GM19240 (cell line): ENCODE data around the gene PEDS1.
"Not testable (repeated sequence)": the region's sequence is repeated elsewhere in the genome, so short reads cannot be mapped to it uniquely, and the experiment has no call there.

Experiments
- DNase-seq: peaks from one replicate; pipeline ENCODE4 v3.0.0; 2011; ENCODE audit warnings: low spot score; ENCODE audit not compliant: insufficient read length

The PEDS1 gene

GRCh38 chr20:50163570-50164317, 10.2 kb upstream of the PEDS1 start:
- DNase-seq, result no peak

- DNase-seq, result not testable (repeated sequence)
Observed at GRCh38 chr20:50161494-50161893, 8.0 kb upstream of the PEDS1 start.

DNA sequence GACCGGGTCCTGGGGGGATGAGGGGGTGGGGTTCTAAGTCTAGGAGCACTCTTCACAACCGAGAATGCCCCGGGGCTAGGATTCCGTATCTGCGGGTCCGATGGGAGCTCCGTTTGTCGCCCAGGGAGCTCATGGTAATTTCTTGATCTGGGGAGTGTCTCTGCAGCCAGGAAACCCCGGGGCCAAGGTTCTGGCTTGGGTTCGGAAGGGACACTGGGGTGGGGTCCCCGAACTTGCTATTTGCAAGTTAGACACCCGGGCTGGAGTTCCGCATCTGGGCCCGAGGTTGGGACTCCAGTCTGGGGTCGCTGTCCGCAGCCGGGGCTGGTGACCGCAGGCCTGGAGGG, 397 bp downstream of the PEDS1 start:
- peak; percentile 32 for DNase-seq

DNA sequence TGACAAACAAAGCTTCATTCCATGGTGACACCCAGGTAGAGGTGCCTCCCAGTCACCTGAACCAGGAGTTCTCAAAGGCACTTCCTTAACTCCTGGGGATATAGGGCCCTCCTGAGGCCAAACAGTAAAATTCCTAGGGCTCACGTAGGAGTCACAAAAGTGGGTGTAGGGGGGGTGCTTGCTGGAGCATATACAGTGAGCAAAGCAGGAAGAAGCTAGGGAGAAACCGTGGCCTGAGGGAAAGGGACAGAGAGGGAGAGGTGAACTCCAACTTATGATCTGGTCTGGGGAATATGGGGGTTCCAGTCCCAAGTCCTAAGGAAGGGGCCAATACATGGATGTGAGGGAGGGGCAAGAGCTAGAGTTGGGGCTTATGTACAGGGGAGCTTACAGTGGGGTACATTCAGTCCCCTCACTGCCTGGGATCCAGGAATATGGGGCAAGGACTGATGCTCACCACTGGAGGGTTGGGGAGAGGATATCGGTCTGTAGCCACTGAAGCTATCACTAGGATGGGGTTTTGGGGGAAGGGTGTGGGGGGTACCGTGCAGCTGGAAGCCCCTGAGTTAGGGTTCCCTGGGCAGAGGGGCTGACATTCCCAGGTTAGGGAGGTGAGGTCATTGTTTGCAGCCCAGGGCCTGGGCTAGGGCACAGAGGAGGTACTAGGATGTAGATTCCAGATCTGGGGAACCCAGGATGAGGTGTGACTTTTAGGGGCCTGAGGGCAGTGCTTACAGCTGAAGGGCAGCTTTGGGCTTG, 950 bp downstream of the PEDS1 start:
- no peak for DNase-seq

DNA sequence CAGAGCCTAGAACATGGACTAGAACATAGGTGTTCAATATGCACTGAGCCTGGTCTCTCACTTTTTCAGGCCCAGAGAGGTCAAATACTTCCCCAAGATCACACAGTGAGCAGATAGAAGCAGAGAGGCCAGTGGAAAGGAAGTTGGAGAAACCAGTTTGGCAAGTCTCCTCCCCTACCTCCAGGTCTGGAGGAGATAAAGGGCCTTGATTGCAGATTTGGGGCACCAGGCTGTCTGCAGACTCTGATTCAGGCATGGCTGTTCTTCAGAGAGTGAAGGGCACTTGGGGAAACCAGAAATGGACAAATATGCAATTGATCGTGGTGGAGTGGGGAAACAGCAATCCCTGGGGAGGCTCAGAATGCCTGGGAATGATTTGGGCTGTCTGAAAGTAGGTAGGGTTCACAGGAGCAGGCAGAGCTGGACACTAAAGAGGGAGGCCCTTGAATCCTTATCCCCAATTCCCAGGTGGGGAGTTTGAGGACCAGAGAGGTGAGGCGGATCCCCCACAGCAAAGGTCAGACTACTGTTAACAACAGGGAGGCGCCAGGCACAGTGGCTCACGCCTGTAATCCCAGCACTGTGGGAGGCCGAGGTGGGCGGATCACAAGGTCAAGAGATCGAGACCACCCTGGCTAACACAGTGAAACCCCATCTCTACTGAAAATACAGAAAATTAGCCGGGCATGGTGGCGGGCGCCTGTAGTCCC, 2.3 kb downstream of the PEDS1 start:
- no peak for DNase-seq

GRCh38 chr20:50149481-50150254, 3.9 kb downstream of the PEDS1 start:
- no peak for DNase-seq

- no peak for DNase-seq
Observed at GRCh38 chr20:50146732-50147662, 6.5 kb downstream of the PEDS1 start.

DNA sequence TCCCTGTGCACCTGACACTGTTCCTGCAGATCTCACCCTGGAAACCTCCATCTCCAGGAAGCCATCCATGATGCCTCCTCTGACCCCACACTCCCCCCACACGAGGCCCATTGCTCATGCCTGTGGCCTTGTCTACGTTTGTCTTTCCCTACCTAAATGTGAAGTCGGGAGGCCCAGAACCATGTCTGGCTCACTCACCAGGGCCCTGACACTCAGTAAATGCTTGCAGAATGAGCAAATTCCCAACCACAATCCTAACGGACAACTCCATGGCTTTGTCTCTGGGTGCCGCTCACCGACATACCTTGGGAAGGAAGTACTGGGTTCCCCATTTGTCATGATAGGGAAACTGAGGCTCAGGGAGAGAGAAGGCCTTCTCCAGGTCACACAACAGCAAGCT, 7.3 kb downstream of the PEDS1 start:
- no peak for DNase-seq

DNA sequence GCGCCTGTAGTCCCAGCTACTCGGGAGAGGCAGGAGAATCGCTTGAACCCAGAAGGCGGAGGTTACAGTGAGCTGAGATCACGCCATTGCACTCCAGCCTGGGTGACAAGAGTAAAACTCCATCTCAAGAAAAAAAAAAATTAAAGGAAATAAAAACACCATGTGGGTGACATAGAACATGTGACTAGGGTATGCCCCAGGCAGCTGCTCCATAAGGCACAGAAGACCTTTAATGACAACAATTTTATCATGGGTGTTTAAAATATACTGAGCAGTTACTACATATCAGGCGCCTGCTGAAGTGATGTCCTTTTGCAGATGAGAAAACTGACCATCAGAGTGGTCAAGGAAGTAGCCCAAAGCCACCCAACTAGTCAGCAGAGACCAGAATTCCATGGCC, 8.0 kb downstream of the PEDS1 start:
- DNase-seq, result no peak

- DNase-seq, result no peak
Observed at GRCh38 chr20:50144362-50144761, 9.2 kb downstream of the PEDS1 start.

GRCh38 chr20:50142812-50143211, 10.7 kb downstream of the PEDS1 start:
- DNase-seq, result no peak

DNA sequence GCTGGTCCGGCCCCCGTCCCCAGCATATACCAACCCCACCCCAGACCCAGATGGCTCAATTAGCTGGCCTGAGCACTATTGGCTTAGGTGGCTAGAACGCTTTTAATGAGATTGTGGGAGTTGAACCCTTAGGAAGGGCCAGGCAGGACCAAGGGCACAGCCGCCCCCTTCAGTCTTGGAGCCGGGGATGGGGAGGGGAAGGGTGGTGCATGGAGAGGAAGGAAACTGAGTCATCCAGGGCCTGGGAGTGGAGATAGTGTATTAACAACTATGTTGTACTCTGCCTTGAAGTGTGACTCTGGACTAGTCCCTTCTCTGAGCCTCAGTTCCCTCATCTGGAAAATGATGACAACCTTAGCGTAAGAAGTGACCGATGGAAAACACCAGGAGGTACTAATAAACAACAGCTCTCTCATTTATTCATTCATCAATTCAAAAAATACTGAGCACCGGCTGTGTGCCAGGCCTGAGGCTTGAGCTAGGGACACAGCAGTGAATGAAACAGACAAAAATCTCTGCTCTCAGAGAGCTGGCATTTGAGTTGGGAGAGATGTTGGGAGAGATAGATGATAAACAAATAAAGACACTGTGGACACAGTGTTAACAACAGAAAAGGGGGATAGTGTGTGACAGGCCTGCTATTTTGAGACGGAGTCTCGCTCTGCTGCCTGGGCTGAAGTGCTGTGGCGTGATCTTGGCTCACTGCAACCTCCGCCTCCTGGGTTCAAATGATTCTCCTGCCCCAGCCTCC, 11.5 kb downstream of the PEDS1 start:
- DNase-seq, result no peak

- no peak for DNase-seq
Observed at GRCh38 chr20:50141018-50141675, 12.4 kb downstream of the PEDS1 start.

DNA sequence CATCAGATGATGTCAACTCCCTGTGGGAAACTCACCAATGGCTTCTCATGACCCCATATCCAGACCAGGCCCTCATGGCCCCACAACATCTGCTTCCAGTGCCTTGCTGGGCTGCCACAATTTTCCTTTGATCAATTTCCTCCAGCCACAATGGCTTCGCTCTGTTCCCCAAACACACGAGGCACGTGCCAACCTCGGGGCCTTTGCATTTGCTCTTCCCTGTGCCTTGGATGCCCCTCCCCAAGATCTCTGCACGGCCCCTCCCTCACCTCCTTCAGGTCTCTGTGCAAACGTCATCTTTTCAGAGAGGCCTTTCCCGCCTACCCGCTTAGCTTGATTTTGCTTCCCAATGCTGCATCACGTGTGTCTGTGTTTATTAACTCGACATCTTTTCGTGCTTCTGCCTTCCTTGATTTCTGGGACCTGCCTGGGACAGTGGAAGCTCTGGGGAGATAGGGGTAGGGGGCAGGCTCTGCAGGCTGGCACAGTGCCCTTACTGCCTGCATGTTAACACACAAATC, 13.1 kb downstream of the PEDS1 start:
- DNase-seq, result no peak

- DNase-seq, result no peak
Observed at GRCh38 chr20:50138479-50139393, 14.8 kb downstream of the PEDS1 start.

DNA sequence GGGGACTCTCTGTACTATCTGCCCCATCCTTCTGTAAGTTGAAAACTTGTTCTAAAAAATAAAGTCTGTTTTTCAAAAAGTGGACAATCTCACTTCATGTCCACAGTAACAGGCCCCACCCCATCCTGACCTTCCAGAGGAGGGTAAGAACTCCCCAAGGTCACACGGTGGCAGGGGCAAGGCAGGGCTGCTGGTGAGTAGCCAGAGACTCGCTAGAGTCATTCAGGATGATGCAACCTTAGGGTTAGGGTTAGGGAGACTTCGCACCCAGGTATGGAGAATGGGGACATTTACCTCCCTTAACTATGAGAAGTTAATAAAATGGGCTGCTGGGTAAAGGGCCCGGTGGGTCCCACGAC, 15.4 kb downstream of the PEDS1 start:
- no peak for DNase-seq

GRCh38 chr20:50137702-50138101, 15.8 kb downstream of the PEDS1 start:
- not testable (repeated sequence) for DNase-seq
